Activated CD8-positive, alpha-beta memory T cell treated with anti-CD3 and anti-CD28 coated beads, Interleukin-2, amount 10 ng/mL, durations not matched to agents 7 days and 5 days (primary cell): Measurements from ENCODE around the gene TUBE1. TPM values are rescaled to one million over a fixed set of nuclear protein-coding genes. Genes with fewer than 3 reads are reported as not detected.

Experiments used
- ATAC-seq: fragments of 150-1000 bp; cut with Tn5 transposase; one replicate; pipeline ENCODE4 v1.10.0; 2021; ENCODE audit warnings: moderate library complexity
- CTCF ChIA-PET: fragments of 350-600 bp; sonication (Branson Sonifier 250); formaldehyde crosslinking; loops from one replicate; lab custom pipeline; 2021; ENCODE audit warnings: antibody characterized with exemption; lab: Charles Lee
- DNase-seq: peaks from one replicate; pipeline ENCODE4 v3.0.0-alpha.2; 2020
- H3K27ac Mint-ChIP-seq: one replicate; pipeline ENCODE4 v1.8.0; 2021; ENCODE audit warnings: mild to moderate bottlenecking, mixed read lengths
- H3K27me3 Mint-ChIP-seq: one replicate; pipeline ENCODE4 v1.8.0; 2021; ENCODE audit warnings: mixed read lengths
- H3K36me3 Mint-ChIP-seq: one replicate; pipeline ENCODE4 v1.8.0; 2021; ENCODE audit warnings: mild to moderate bottlenecking, mixed read lengths
- H3K4me1 Mint-ChIP-seq: one replicate; pipeline ENCODE4 v1.8.0; 2021; ENCODE audit warnings: mixed read lengths
- H3K4me3 Mint-ChIP-seq: one replicate; pipeline ENCODE4 v1.8.0; 2021; ENCODE audit warnings: mild to moderate bottlenecking, moderate library complexity, mixed read lengths
- H3K9me3 Mint-ChIP-seq: one replicate; pipeline ENCODE4 v1.8.0; 2022; ENCODE audit warnings: low read depth, mixed read lengths
- total RNA-seq, 2 experiments: library from RNA; stranded (reverse); gene quantifications; one replicate each; pipeline ENCODE4 v1.2.3, GENCODE V29; 2021

Gene TUBE1
- total RNA-seq, result 10 to 100 TPM; 20.7 to 28.7 TPM

GRCh38 chr6:112087136-112087911 lies at the start of gene TUBE1, which contains the start of gene FAM229B:
TUBE1 (minus strand) TSS chr6:112087482; CDS start chr6:112087434, 48 bp downstream.
FAM229B (plus strand) TSS chr6:112087591; CDS start chr6:112099284, 11,693 bp downstream.
- H3K27ac Mint-ChIP-seq, result no peak within 1 kb of the TSS
- H3K27me3 Mint-ChIP-seq, result peaks cover 30% of the 10 kb centered on the region
- peaks cover 6% of the 10 kb centered on the region for H3K36me3 Mint-ChIP-seq
- DNase-seq, result peak; percentile 96
- peak; percentile 95 for ATAC-seq
- no peak within 1 kb of the TSS for H3K4me3 Mint-ChIP-seq
- H3K9me3 Mint-ChIP-seq, result no peaks in the 10 kb centered on the region
- H3K4me1 Mint-ChIP-seq, result peaks cover 7% of the 10 kb centered on the region
- CTCF ChIA-PET, result interaction anchor here (0.9 to 3.9 kb wide), 12 partner anchors 9 to 1129 kb away, joined by 3 to 66 read pairs (median 5); partner anchors contain the start of gene GTF3C6

- CTCF ChIA-PET, result no interaction called here
- DNase-seq (no peak), ATAC-seq (no peak)
- no peaks in the 10 kb centered on the region for H3K9me3 Mint-ChIP-seq
- no peak overlapping the region for H3K4me3 Mint-ChIP-seq
- H3K27ac Mint-ChIP-seq, result no peak overlapping the region
- H3K27me3 Mint-ChIP-seq, result peaks cover 44% of the 10 kb centered on the region
- H3K4me1 Mint-ChIP-seq, result no peaks in the 10 kb centered on the region
- H3K36me3 Mint-ChIP-seq, result no peaks in the 10 kb centered on the region
Observed at GRCh38 chr6:112130878-112131277, 43.6 kb upstream of the TUBE1 start.

- DNase-seq, result no peak
- H3K9me3 Mint-ChIP-seq, result no peaks in the 10 kb centered on the region
- no peaks in the 10 kb centered on the region for H3K36me3 Mint-ChIP-seq
- no peaks in the 10 kb centered on the region for H3K4me1 Mint-ChIP-seq
- H3K27me3 Mint-ChIP-seq, result peaks cover 40% of the 10 kb centered on the region
- no peak overlapping the region for H3K4me3 Mint-ChIP-seq
- no peak overlapping the region for H3K27ac Mint-ChIP-seq
- CTCF ChIA-PET, result no interaction called here
- no peak for ATAC-seq
Observed at GRCh38 chr6:112128208-112128607, 40.9 kb upstream of the TUBE1 start.

GRCh38 chr6:112123982-112124381 lies 36.7 kb upstream of the TUBE1 start:
- no peak overlapping the region for H3K27ac Mint-ChIP-seq
- H3K4me1 Mint-ChIP-seq, result peaks cover under 1% of the 10 kb centered on the region
- peaks cover 17% of the 10 kb centered on the region for H3K27me3 Mint-ChIP-seq
- DNase-seq, result no peak
- CTCF ChIA-PET, result interaction anchor here (1.0 kb wide), 1 partner anchor 37 kb away, joined by 5 read pairs; the partner anchor contains the start of genes FAM229B and TUBE1
- no peaks in the 10 kb centered on the region for H3K9me3 Mint-ChIP-seq
- no peaks in the 10 kb centered on the region for H3K36me3 Mint-ChIP-seq
- no peak overlapping the region for H3K4me3 Mint-ChIP-seq
- no peak for ATAC-seq

- H3K27me3 Mint-ChIP-seq, result peaks cover 12% of the 10 kb centered on the region
- CTCF ChIA-PET, result no interaction called here
- no peak overlapping the region for H3K4me3 Mint-ChIP-seq
- no peaks in the 10 kb centered on the region for H3K9me3 Mint-ChIP-seq
- no peak for DNase-seq
- H3K4me1 Mint-ChIP-seq, result peaks cover 9% of the 10 kb centered on the region
- H3K36me3 Mint-ChIP-seq, result no peaks in the 10 kb centered on the region
- H3K27ac Mint-ChIP-seq, result no peak overlapping the region
- ATAC-seq, result no peak
Observed at GRCh38 chr6:112122756-112123155, 35.5 kb upstream of the TUBE1 start.

GRCh38 chr6:112118034-112118433 lies 30.8 kb upstream of the TUBE1 start:
- no peak for ATAC-seq
- H3K4me1 Mint-ChIP-seq, result peaks cover 24% of the 10 kb centered on the region
- H3K9me3 Mint-ChIP-seq, result no peaks in the 10 kb centered on the region
- no peak overlapping the region for H3K27ac Mint-ChIP-seq
- peaks cover 15% of the 10 kb centered on the region for H3K27me3 Mint-ChIP-seq
- H3K36me3 Mint-ChIP-seq, result peaks cover 1% of the 10 kb centered on the region
- CTCF ChIA-PET, result interaction anchor here (2.1 kb wide), 1 partner anchor 45 kb away, joined by 8 read pairs; no protein-coding TSS in a partner anchor
- no peak overlapping the region for H3K4me3 Mint-ChIP-seq
- DNase-seq, result no peak

GRCh38 chr6:112117554-112117953 lies 30.3 kb upstream of the TUBE1 start:
- Mint-ChIP-seq H3K27ac (peak overlapping the region; percentile 82), H3K27me3 (peaks cover 15% of the 10 kb centered on the region), H3K36me3 (peaks cover 1% of the 10 kb centered on the region), H3K4me3 (no peak overlapping the region), H3K4me1 (peaks cover 24% of the 10 kb centered on the region), H3K9me3 (no peaks in the 10 kb centered on the region)
- CTCF ChIA-PET, result interaction anchor here (2.1 kb wide), 1 partner anchor 46 kb away, joined by 8 read pairs; no protein-coding TSS in a partner anchor
- ATAC-seq (peak; percentile 84), DNase-seq (no peak)

GRCh38 chr6:112116221-112116620 lies 28.9 kb upstream of the TUBE1 start:
- DNase-seq, result no peak
- ATAC-seq, result no peak
- no peak overlapping the region for H3K27ac Mint-ChIP-seq
- H3K9me3 Mint-ChIP-seq, result no peaks in the 10 kb centered on the region
- peaks cover 24% of the 10 kb centered on the region for H3K4me1 Mint-ChIP-seq
- H3K27me3 Mint-ChIP-seq, result peaks cover 21% of the 10 kb centered on the region
- H3K36me3 Mint-ChIP-seq, result peaks cover 1% of the 10 kb centered on the region
- H3K4me3 Mint-ChIP-seq, result no peak overlapping the region
- CTCF ChIA-PET, result no interaction called here

- ATAC-seq, result no peak
- DNase-seq, result no peak
- Mint-ChIP-seq H3K27me3 (peaks cover 21% of the 10 kb centered on the region), H3K36me3 (peaks cover 1% of the 10 kb centered on the region), H3K4me1 (peaks cover 24% of the 10 kb centered on the region), H3K4me3 (no peak overlapping the region), H3K9me3 (no peaks in the 10 kb centered on the region), H3K27ac (no peak overlapping the region)
- CTCF ChIA-PET, result interaction anchor here (0.7 kb wide), 1 partner anchor 10 kb away, joined by 3 read pairs; no protein-coding TSS in a partner anchor
Observed at GRCh38 chr6:112114577-112115223, 27.4 kb upstream of the TUBE1 start.

- Mint-ChIP-seq H3K4me1 (peaks cover 22% of the 10 kb centered on the region), H3K36me3 (peaks cover 1% of the 10 kb centered on the region), H3K9me3 (no peaks in the 10 kb centered on the region), H3K27me3 (peaks cover 26% of the 10 kb centered on the region), H3K27ac (no peak overlapping the region), H3K4me3 (no peak overlapping the region)
- CTCF ChIA-PET, result no interaction called here
- no peak for DNase-seq
- ATAC-seq, result no peak
Observed at GRCh38 chr6:112113918-112114317, 26.6 kb upstream of the TUBE1 start.

GRCh38 chr6:112113431-112113830 lies 26.1 kb upstream of the TUBE1 start:
- no peak for ATAC-seq
- H3K27ac Mint-ChIP-seq, result no peak overlapping the region
- DNase-seq, result no peak
- H3K36me3 Mint-ChIP-seq, result peaks cover 1% of the 10 kb centered on the region
- H3K27me3 Mint-ChIP-seq, result peaks cover 27% of the 10 kb centered on the region
- no peak overlapping the region for H3K4me3 Mint-ChIP-seq
- no peaks in the 10 kb centered on the region for H3K9me3 Mint-ChIP-seq
- H3K4me1 Mint-ChIP-seq, result peaks cover 20% of the 10 kb centered on the region
- CTCF ChIA-PET, result no interaction called here

- Mint-ChIP-seq H3K9me3 (no peaks in the 10 kb centered on the region), H3K36me3 (no peaks in the 10 kb centered on the region), H3K4me3 (no peak overlapping the region), H3K27ac (no peak overlapping the region), H3K4me1 (no peaks in the 10 kb centered on the region), H3K27me3 (peaks cover 24% of the 10 kb centered on the region)
- DNase-seq, result no peak
- ATAC-seq, result no peak
- CTCF ChIA-PET, result interaction anchor here (1.3 kb wide), 1 partner anchor 23 kb away, joined by 4 read pairs; no protein-coding TSS in a partner anchor
Observed at GRCh38 chr6:112109262-112109661, 22.0 kb upstream of the TUBE1 start.

GRCh38 chr6:112106562-112106961 lies 19.3 kb upstream of the TUBE1 start:
- Mint-ChIP-seq H3K27ac (no peak overlapping the region), H3K4me3 (no peak overlapping the region), H3K27me3 (peaks cover 9% of the 10 kb centered on the region), H3K36me3 (no peaks in the 10 kb centered on the region), H3K4me1 (no peaks in the 10 kb centered on the region), H3K9me3 (no peaks in the 10 kb centered on the region)
- CTCF ChIA-PET, result no interaction called here
- no peak for ATAC-seq
- DNase-seq, result no peak
